GM15510 (cell line): ENCODE measurements around the gene DTL.

ENCODE experiments used
- POLR2A ChIP-seq: IDR thresholded peaks from 3 replicates; pipeline ENCODE4 v1.6.1; 2011; ENCODE audit warnings: borderline replicate concordance; ENCODE audit not compliant: insufficient read length; ENCODE audit errors: extremely low read depth

DTL gene

DNA sequence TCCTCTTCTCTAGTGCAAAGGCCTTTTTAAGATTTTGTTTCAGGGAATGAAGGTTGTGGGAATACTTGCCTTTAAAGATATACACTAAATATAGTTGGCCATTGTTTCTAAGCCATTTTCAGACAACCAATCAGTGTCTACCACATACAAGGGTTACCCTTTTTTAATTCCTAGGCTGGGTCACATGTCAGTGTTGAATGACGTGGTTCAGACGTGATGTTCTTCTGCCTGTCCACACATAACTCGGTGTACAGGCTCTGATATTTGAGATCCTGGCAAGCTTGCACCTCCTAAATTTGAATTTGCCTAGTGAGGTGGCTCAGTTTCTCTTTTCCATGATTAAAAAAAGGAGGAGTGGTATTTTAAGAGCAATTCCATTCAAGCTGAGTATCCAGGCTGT, 38.8 kb downstream of the DTL start:
- no peak for TF ChIP-seq POLR2A

DNA sequence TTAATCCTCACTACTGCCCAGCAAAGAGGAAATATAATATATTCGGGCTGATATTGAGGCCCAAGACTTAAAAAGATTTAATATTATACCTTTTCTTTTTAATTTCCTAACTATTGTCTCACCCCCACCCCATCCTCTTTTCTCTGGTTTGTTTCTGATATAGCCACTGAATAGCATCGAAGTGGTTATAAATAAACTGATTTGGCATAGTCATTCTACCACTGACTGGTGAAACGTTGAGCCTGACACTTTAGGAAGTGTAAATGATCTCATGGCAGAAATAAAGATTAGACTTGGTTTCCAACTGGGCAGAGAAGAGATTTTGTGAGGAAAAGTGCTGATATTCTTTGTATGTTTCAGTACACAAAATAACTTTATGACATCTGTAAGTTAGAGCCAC, 39.3 kb downstream of the DTL start:
- no peak for TF ChIP-seq POLR2A

DNA sequence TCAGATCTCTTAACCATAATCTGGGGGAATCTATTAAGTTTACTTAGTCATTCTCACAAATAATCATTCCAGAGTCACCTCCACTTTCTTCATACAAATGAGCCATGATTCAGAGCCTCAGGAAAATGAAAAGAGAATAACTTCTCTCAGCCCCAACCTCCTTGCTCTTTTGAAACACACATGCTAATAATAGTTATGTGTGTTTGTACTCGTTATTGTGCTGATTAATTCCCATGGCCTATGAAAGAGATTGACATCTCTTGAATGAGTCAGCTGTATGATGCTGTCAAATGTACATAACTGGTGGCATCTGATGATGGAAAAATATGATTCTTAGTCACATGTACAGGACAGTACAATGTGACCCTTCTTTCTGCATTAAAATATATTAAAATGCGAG, 41.5 kb downstream of the DTL start:
- TF ChIP-seq POLR2A = no peak

DNA sequence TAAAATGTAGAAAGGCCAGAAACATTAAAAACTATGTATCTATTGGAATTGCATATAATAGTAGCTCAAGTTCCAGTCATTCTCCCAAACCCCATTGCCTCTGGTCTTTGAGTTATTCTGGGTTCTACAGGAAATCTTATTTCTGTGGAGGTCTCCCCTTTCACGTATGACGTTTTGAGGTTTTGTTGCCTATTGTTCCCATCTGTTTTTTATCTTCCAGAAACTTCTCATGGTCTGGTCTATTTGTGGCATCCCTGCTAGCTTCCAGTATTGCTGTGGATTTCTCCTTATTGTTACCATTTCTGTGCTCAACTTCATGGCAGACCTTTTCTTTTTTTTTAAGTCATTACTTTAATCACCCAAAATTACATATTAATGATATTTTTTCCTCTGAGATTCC, 43.3 kb downstream of the DTL start:
- TF ChIP-seq POLR2A = no peak

DNA sequence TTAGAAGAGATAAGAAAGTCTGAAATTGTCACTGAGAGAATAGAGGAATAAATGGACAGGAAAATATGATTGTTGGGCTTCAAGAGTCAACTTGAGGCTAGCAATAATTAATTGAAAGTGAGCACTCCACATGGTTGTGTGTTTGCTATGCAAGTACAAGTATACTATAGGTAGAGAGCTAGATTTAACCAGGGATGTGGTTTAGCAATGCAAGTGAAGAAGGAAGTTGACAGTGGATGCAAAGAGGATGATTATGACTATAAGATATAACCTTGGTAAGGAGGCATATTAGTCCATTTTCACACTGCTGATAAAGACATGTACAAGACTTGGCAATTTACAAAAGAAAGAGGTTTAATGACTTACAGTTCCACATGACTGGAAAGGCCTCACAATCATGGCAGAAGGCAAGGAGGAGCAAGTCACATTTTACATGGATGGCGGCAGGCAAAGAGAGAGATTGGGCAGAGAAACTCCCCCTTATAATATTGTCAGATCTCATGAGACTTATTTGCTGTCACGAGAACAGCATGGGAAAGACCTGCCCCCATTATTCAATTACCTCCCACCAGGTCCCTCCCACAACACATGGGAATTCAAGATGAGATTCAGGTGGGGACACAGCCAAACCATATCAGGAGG, 47.3 kb downstream of the DTL start:
- no peak for TF ChIP-seq POLR2A

DNA sequence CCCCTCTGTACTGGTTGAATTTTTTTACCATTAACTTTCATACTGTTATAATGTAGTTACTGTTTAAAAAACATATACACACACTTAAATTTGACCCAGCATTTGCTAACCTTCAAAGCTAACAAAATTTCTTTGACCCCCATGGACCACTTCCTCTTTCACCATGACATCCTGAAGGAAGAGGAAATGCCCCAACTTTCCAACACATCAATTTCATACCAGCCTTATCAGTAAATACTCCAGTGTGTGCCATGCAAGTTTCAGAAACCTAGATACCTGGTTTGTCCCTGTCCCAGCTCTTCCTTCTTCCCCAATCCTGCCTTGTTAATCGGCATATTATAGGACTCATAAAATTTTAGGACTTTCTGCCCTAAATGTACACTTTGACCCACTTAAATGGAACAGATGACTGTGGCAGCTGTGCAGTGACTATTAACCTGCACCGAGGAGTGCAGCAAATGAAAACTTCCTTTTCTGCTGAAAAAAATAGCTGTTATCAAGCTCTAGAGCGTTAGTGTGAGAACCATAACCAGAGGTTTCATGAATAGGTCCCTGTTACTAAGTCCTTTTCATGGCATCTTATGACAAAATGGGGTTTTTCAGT, 54.1 kb downstream of the DTL start:
- no peak for TF ChIP-seq POLR2A

DNA sequence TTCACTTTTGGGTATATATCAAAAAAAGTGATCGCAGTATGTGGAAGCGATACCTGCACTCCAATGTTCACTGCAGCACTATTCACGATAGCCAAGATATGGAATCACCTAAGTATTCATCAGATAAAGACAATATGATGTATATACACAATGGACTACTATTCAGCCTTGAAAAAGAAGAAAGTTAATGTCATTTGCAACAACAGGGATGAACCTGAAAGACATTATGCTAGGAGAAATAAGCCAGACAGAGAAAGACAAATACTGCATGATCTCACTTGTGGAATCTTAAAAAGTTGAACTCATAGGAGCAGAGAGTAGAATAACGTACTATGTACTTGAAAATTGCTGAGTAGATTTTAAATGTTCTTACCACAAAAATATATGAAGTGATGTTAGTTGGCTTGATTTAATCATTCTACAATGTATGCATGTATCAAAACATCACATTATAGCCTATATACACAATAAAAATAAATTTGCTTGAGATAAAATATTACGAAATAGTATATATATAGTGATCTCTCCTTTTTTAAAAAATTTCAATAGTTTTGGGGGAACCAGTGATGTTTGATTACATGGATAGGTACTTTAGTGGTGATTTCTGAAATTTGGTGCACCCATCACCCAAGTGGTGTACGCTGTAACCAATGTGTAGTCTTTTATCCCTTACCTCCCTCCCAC, 56.0 kb downstream of the DTL start:
- TF ChIP-seq POLR2A = no peak

DNA sequence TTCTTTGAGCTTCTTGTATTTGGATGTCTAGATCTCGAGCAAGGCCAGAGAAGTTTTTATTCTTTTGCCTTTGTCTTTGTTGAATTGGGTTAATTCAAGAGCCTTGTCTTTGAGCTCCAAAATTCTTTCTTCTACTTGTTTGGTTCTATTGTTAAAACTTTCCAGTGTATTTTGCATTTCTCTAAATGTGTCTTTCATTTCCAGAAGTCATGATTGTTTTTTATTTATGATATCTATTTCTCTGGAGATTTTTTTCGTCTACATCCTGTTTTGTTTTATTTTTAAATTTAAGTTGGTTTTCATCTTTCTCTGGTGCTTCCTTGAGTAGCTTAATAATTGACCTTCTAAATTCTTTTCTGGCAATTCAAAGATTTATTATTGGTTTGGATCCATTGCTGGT, 61.8 kb downstream of the DTL start:
- no peak for TF ChIP-seq POLR2A

DNA sequence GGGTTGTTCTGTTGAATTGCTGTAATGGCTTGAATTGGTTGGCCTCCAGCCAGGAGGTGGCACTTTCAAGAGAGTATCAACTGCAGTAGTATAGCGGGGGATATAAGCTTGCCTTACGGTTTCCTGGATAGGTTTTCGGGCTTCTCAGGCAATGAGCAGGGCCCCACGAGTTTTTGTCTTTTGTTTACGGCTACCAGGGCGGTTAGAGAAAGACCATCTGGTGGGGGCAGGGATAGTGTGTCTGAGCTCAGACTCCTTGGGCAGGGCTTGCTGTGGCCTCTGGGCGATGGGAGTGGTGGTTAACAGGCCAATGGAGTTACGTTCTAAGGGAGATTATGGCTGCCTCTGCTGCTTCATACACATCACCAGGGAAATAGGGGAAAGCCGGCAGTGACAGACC, 62.8 kb downstream of the DTL start:
- no peak for TF ChIP-seq POLR2A

DNA sequence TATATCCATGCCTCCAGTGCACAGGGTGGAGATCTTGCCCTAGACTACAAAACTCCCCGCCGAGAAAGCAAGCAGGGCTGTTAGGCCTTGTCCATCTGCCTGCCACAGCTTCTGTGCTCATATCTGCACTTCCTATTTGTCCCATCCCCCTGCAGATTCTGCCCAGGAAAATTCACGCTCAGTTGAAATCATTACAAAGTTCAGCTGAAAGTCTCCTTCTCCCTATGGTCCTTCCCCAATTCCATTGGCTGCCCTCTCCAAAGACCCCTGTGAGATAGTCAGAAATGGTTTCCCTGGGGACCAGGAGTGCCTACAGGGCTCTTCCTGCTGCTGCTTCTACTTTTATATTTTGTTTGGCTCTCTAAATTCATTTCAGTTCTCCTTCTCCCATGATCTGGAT, 63.2 kb downstream of the DTL start:
- TF ChIP-seq POLR2A = no peak

DNA sequence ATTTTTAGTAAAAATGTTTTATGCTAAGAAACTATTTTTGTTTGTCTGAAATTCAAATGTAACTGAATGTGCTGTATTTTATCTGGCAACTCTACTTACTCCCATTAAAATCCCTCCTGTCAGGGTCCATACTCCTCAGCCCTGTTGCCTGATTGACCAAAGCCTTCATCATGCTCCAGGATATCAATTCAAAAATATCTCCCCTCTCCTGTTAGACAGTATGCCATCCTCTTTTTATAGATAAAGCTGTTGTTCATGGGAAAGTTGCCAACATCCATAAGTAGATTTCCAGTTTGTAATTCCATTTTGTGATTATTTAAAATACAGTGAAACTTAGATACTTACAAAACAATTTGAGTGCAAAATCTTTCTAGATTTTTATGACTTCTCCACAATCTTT, 65.7 kb downstream of the DTL start:
- TF ChIP-seq POLR2A = no peak

DNA sequence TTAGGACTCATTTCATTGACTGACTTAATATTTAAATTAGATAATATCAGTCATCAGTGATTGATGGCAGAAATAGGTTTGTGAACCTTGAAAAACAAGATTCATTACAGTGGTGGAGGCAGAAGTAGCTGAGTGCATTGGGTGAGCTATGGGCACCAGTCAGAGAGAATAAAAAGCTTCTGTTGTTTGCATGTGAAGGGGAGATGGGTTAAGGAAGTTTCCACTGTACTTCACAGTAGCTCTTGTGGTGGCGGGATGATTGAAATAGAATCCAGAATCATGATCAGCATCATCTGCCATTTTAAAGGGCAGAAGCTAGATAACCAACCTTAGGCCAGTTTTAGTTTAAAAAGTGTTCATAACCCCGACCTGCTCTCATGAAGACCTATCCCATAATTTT, 66.2 kb downstream of the DTL start:
- TF ChIP-seq POLR2A = no peak

DNA sequence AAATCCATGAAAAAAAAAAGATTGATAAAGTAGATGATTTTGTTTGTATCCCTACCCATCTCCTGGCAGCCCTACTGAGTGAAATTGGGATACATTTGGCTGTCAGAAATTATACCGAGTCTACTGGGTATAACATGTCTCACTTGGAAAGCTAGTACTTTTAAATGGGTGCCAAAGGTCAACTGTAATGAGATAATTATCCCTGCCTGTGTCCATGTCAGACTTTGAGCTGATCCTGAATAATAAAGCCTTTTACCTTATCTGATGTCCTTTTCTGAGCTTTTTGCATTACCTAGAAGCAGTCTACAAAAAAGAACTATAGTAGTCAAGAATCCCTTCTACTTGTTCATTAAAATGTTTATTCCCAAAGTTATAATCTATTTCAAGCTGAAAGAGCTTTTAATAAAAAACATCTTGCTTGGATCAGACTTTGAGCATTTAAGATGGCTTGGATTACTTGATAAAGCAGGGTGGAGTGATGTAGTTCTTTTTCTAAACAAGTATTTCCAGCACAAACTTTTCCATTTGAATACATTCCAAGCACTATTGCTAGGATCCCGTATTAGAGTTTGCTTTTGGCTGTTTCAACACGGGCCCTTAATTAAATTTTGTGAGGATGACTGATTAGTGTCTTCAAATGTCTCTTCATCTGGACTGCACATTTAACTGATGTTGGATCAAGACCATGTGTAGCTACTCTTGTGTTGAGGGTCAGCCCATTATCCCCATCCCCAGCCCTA, 69.2 kb downstream of the DTL start:
- no peak for TF ChIP-seq POLR2A

DNA sequence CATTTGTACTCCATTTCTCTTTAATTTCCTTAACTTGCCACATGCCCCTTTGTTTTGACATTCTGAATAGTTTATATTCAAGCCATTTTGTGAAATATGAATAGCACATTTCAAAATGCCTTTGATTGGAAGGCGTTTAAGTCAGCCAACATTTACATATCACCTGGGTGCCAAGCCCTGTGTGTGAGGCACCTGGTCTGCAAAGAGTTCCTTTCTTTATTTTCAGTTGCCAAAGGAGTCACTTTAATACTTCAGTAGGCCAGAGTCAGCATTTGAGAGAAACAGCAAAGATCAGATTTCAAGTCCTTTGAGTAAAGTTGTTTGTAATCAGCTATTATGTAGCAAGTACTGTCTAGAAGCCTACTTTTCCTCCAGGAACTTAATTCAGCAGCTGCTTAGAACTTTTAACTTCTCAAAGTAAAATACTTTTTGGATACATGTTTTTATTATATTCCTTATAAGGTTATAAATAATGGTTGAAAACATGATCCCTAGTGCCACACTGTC, 70.8 kb downstream of the DTL start:
- TF ChIP-seq POLR2A = no peak

DNA sequence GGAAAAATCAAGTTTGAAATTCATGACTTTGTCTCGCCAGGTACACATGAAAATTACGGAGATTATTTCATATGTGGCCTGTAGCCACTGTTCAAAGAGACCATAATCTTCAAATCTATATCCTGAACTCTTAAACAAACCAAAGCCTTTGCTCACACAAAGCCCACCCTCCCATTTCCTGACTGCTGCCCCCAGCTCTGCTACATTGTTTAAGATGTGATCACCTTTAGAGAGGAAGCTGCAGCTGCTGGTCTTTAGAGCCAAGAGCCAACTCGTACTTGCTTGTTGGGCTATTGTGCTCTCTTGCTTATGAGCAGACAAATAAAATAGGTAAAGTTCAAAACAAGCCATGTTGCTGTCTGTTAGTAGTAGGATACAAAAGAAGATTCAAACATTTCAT, 71.9 kb downstream of the DTL start:
- no peak for TF ChIP-seq POLR2A
